ENCODE results near the gene NPHS1. TPM values are rescaled to one million over a fixed set of nuclear protein-coding genes. Genes with fewer than 3 reads are reported as not detected.
"Not testable (repeated sequence)": the region's sequence is repeated elsewhere in the genome, so short reads cannot be mapped to it uniquely, and the experiment has no call there.

Gene NPHS1
- total RNA-seq, result not detected

- ATAC-seq, result no peak
- Mint-ChIP-seq H3K36me3 (ENCODE audit: low read depth) (no peaks in the 10 kb centered on the region), H3K9me3 (ENCODE audit: insufficient read depth) (no peaks in the 10 kb centered on the region), H3K4me3 (no peak within 1 kb of the TSS), H3K27me3 (ENCODE audit: low read depth) (peaks cover 31% of the 10 kb centered on the region), H3K27ac (no peak within 1 kb of the TSS), H3K4me1 (ENCODE audit: low read depth) (peaks cover 6% of the 10 kb centered on the region)
- CTCF ChIA-PET, result interaction anchor here (1.0 kb wide), 1 partner anchor 79 kb away, joined by 3 read pairs; no protein-coding TSS in a partner anchor
- DNase-seq, result no peak
- POLR2A ChIA-PET, result no interaction called here
Measured at GRCh38 chr19:35852029-35852780, at the start of gene NPHS1. Gene NPHS1 (minus strand): TSS chr19:35852504. CDS start chr19:35851837, 667 bp downstream.

- peak overlapping the region; percentile 97 for H3K27ac Mint-ChIP-seq
- H3K27me3 Mint-ChIP-seq (ENCODE audit: low read depth), result no peaks in the 10 kb centered on the region
- no peaks in the 10 kb centered on the region for H3K9me3 Mint-ChIP-seq (ENCODE audit: insufficient read depth)
- POLR2A ChIA-PET, result interaction anchor here (0.5 to 1.4 kb wide), 4 partner anchors 25 to 30 kb away, joined by 3 to 11 read pairs (median 4); no protein-coding TSS in a partner anchor
- peaks cover 41% of the 10 kb centered on the region for H3K36me3 Mint-ChIP-seq (ENCODE audit: low read depth)
- DNase-seq (no peak), ATAC-seq (no peak)
- peaks cover 52% of the 10 kb centered on the region for H3K4me1 Mint-ChIP-seq (ENCODE audit: low read depth)
- CTCF ChIA-PET, result interaction anchor here (0.8 to 1.1 kb wide), 2 partner anchors 18 to 30 kb away, joined by 3 read pairs; no protein-coding TSS in a partner anchor
- peak overlapping the region; percentile 87 for H3K4me3 Mint-ChIP-seq
Measured at GRCh38 chr19:35901055-35901644, 48.8 kb upstream of the NPHS1 start.

- Mint-ChIP-seq H3K4me3 (peak overlapping the region; percentile 87), H3K27ac (peak overlapping the region; percentile 95), H3K9me3 (ENCODE audit: insufficient read depth) (no peaks in the 10 kb centered on the region), H3K27me3 (ENCODE audit: low read depth) (no peaks in the 10 kb centered on the region), H3K36me3 (ENCODE audit: low read depth) (peaks cover 47% of the 10 kb centered on the region), H3K4me1 (ENCODE audit: low read depth) (peaks cover 49% of the 10 kb centered on the region)
- CTCF ChIA-PET, result no interaction called here
- POLR2A ChIA-PET, result interaction anchor here (1.4 kb wide), 2 partner anchors 29 to 32 kb away, joined by 5 to 11 read pairs; no protein-coding TSS in a partner anchor
- peak; percentile 37 for ATAC-seq
- peak; percentile 92 for DNase-seq
Measured at GRCh38 chr19:35899547-35900214, 47.4 kb upstream of the NPHS1 start.

GRCh38 chr19:35898499-35898809 is 46.1 kb upstream of the NPHS1 start:
- ChIA-PET POLR2A (interaction anchor here (0.6 to 1.2 kb wide), 4 partner anchors 13 to 32 kb away, joined by 3 to 4 read pairs (median 4); no protein-coding TSS in a partner anchor), CTCF (interaction anchor here (0.6 to 1.2 kb wide), 2 partner anchors 16 to 33 kb away, joined by 3 to 6 read pairs; no protein-coding TSS in a partner anchor)
- Mint-ChIP-seq H3K4me1 (ENCODE audit: low read depth) (peaks cover 38% of the 10 kb centered on the region), H3K4me3 (peak overlapping the region; percentile 87), H3K27ac (peak overlapping the region; percentile 95), H3K27me3 (ENCODE audit: low read depth) (no peaks in the 10 kb centered on the region), H3K36me3 (ENCODE audit: low read depth) (peaks cover 45% of the 10 kb centered on the region), H3K9me3 (ENCODE audit: insufficient read depth) (no peaks in the 10 kb centered on the region)
- ATAC-seq (no peak), DNase-seq (no peak)

GRCh38 chr19:35897706-35898451 is 45.6 kb upstream of the NPHS1 start:
- DNase-seq (no peak), ATAC-seq (no peak)
- POLR2A ChIA-PET, result interaction anchor here (0.6 to 1.2 kb wide), 4 partner anchors 13 to 33 kb away, joined by 3 to 4 read pairs (median 4); no protein-coding TSS in a partner anchor
- Mint-ChIP-seq H3K27me3 (ENCODE audit: low read depth) (no peaks in the 10 kb centered on the region), H3K4me1 (ENCODE audit: low read depth) (peaks cover 37% of the 10 kb centered on the region), H3K27ac (peak overlapping the region; percentile 80), H3K9me3 (ENCODE audit: insufficient read depth) (no peaks in the 10 kb centered on the region), H3K4me3 (peak overlapping the region; percentile 87), H3K36me3 (ENCODE audit: low read depth) (peaks cover 45% of the 10 kb centered on the region)
- CTCF ChIA-PET, result interaction anchor here (0.6 to 1.2 kb wide), 3 partner anchors 15 to 33 kb away, joined by 3 to 6 read pairs (median 5); no protein-coding TSS in a partner anchor

- ATAC-seq, result no peak
Measured at GRCh38 chr19:35896643-35897040, 44.3 kb upstream of the NPHS1 start.

GRCh38 chr19:35895911-35896642 is 43.8 kb upstream of the NPHS1 start:
- Mint-ChIP-seq H3K36me3 (ENCODE audit: low read depth) (peaks cover 52% of the 10 kb centered on the region), H3K4me1 (ENCODE audit: low read depth) (peaks cover 28% of the 10 kb centered on the region), H3K27ac (peak overlapping the region; percentile 4), H3K4me3 (no peak overlapping the region), H3K27me3 (ENCODE audit: low read depth) (no peaks in the 10 kb centered on the region), H3K9me3 (ENCODE audit: insufficient read depth) (no peaks in the 10 kb centered on the region)
- DNase-seq (no peak), ATAC-seq (no peak)
- ChIA-PET CTCF (no interaction called here), POLR2A (no interaction called here)

More at GRCh38 chr19:35896643-35897040, 44.3 kb upstream of the NPHS1 start:
- DNase-seq, result no peak
- H3K4me3 Mint-ChIP-seq, result no peak overlapping the region
- ChIA-PET POLR2A (no interaction called here), CTCF (interaction anchor here (1.1 kb wide), 1 partner anchor 34 kb away, joined by 5 read pairs; no protein-coding TSS in a partner anchor)
- peaks cover 50% of the 10 kb centered on the region for H3K36me3 Mint-ChIP-seq (ENCODE audit: low read depth)
- no peaks in the 10 kb centered on the region for H3K9me3 Mint-ChIP-seq (ENCODE audit: insufficient read depth)
- H3K4me1 Mint-ChIP-seq (ENCODE audit: low read depth), result peaks cover 30% of the 10 kb centered on the region
- no peaks in the 10 kb centered on the region for H3K27me3 Mint-ChIP-seq (ENCODE audit: low read depth)
- peak overlapping the region; percentile 25 for H3K27ac Mint-ChIP-seq

- DNase-seq, result no peak
- no peak for ATAC-seq
- Mint-ChIP-seq H3K4me3 (no peak overlapping the region), H3K4me1 (ENCODE audit: low read depth) (peaks cover 26% of the 10 kb centered on the region), H3K9me3 (ENCODE audit: insufficient read depth) (no peaks in the 10 kb centered on the region), H3K36me3 (ENCODE audit: low read depth) (peaks cover 64% of the 10 kb centered on the region), H3K27ac (peak overlapping the region; percentile 34), H3K27me3 (ENCODE audit: low read depth) (no peaks in the 10 kb centered on the region)
- ChIA-PET POLR2A (interaction anchor here (1.6 kb wide), 1 partner anchor 9 kb away, joined by 4 read pairs; no protein-coding TSS in a partner anchor), CTCF (interaction anchor here (2.3 to 3.5 kb wide), 2 partner anchors 12 to 37 kb away, joined by 17 to 29 read pairs; no protein-coding TSS in a partner anchor)
Measured at GRCh38 chr19:35894342-35894741, 42.0 kb upstream of the NPHS1 start.

GRCh38 chr19:35891819-35892218 is 39.5 kb upstream of the NPHS1 start:
- H3K9me3 Mint-ChIP-seq (ENCODE audit: insufficient read depth); H3K27me3 Mint-ChIP-seq (ENCODE audit: low read depth); ATAC-seq; H3K4me3 Mint-ChIP-seq; POLR2A ChIA-PET; DNase-seq; H3K27ac Mint-ChIP-seq: not testable (repeated sequence)
- Mint-ChIP-seq H3K36me3 (ENCODE audit: low read depth) (peaks cover 69% of the 10 kb centered on the region), H3K4me1 (ENCODE audit: low read depth) (peaks cover 14% of the 10 kb centered on the region)
- CTCF ChIA-PET, result interaction anchor here (3.5 kb wide), 1 partner anchor 40 kb away, joined by 29 read pairs; no protein-coding TSS in a partner anchor

- ChIA-PET CTCF (no interaction called here), POLR2A (interaction anchor here (0.7 kb wide), 1 partner anchor 171 kb away, joined by 3 read pairs; no protein-coding TSS in a partner anchor)
- H3K4me1 Mint-ChIP-seq (ENCODE audit: low read depth), result peaks cover 6% of the 10 kb centered on the region
- H3K36me3 Mint-ChIP-seq (ENCODE audit: low read depth), result peaks cover 67% of the 10 kb centered on the region
- no peaks in the 10 kb centered on the region for H3K27me3 Mint-ChIP-seq (ENCODE audit: low read depth)
- DNase-seq (no peak), ATAC-seq (no peak)
- H3K4me3 Mint-ChIP-seq, result no peak overlapping the region
- no peaks in the 10 kb centered on the region for H3K9me3 Mint-ChIP-seq (ENCODE audit: insufficient read depth)
- no peak overlapping the region for H3K27ac Mint-ChIP-seq
Measured at GRCh38 chr19:35890113-35890650, 37.9 kb upstream of the NPHS1 start.
